ENCODE measurements around the gene NPR2.

The NPR2 gene

DNA sequence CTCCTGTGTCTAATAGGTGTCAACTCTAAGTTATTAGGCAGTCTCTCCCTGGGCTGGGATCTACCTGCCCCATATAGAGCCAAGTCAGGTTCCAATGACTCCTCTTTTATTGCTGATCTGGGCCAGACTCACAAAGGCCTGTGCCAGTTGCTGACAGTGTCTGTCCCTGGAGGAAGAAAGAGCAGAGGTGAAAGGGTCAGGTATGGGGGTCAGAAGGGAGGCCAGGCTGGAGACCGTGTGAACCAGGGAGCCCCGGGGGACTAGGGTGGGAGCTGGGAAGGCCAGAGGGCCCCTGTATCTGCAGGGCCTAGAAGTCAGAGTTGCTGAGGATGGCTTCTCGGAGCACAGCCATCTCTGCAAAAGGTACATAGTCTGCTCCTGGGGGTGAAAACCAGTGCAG is 26.9 kb downstream of the NPR2 start:
- Mint-ChIP-seq H3K4me1 (peaks cover 17% of the 10 kb centered on the region), H3K36me3 (peaks cover 7% of the 10 kb centered on the region), H3K4me3 (no peak overlapping the region), H3K9me3 (peaks cover 3% of the 10 kb centered on the region), H3K27me3 (peaks cover 48% of the 10 kb centered on the region), H3K27ac (no peak overlapping the region)
- no peak for DNase-seq
- CTCF ChIA-PET: no interaction called here

DNA sequence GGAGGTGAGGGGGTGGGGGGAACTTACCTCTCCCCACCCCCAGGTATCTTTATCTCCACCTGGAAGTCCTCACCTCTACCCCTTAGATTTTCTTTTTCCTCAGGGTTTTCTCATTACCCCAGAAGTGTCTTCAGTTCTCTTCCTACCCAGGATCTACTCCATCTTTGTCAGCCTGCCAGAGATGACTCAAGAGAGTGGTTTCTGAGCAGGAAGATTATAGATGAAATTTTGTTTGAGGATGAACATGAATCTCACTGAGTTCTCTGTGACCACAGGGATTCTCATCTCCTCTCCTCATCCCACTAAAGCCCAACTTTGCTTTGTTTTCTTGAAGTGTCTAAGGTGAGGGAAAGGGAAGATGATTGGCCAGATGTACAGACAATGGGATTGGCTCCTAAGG is 28.7 kb downstream of the NPR2 start:
- CTCF ChIA-PET: no interaction called here

DNA sequence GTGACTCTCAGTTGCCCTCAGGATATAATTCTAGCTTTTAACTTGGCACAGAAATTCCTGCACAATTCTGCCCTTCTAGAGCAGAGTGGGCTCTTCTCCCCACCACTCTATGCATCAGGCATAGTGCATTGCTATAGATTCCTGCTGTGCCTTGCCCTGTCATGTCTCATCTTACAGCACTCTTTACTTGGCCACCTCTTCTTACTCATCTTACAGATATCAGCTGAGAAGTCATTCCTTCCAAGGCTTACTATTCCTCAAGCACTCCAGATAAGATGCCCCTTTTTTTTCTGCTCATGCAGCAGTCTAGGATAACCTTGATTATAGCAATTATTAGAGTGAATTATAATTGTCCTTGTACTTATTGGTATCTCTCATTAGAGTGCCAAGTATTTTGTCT is 31.5 kb downstream of the NPR2 start:
- Mint-ChIP-seq H3K9me3 (no peaks in the 10 kb centered on the region), H3K27ac (no peak overlapping the region), H3K36me3 (no peaks in the 10 kb centered on the region), H3K27me3 (peaks cover 47% of the 10 kb centered on the region), H3K4me3 (no peak overlapping the region), H3K4me1 (peaks cover 12% of the 10 kb centered on the region)
- CTCF ChIA-PET: interaction anchor here (0.5 to 7.6 kb wide), 3 partner anchors 35 to 88 kb away, joined by 3 to 97 read pairs (median 3); no protein-coding TSS in a partner anchor
- DNase-seq: no peak

More for the DNA sequence above, 28.7 kb downstream of the NPR2 start:
- peaks cover 3% of the 10 kb centered on the region for H3K9me3 Mint-ChIP-seq
- H3K27me3 Mint-ChIP-seq: peaks cover 48% of the 10 kb centered on the region
- H3K4me3 Mint-ChIP-seq: no peak overlapping the region
- H3K36me3 Mint-ChIP-seq: peaks cover 3% of the 10 kb centered on the region
- DNase-seq: no peak
- H3K27ac Mint-ChIP-seq: no peak overlapping the region
- H3K4me1 Mint-ChIP-seq: peaks cover 6% of the 10 kb centered on the region

DNA sequence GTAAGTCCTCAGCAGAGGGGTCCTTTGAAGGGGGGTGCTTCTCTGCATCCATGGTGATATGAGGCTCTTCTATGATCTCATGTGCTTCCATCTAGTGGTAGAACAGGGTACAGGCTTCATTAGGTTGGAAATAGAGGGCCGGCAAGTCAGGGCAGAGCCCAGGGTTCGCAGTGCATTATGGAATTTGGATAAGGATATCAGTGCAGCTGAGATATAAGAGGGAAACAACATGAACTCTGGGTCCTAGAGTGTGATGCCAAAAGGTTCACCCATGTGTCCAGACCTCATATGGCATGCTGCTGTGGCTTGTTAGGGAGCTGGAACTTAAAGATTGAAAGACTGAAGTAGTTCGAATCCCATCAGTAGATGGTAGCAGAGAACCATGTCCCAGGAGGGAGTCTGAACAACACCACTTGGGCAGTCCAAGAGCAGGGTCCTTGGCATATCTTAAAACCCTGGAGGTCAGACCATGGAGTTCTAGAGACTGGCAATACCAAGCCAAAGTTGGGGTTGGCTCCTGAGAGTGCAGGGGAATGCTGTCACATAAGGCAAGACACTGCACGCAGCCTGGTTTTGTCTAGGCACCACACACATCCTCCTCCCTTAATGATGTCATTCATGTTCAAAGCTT is 34.8 kb downstream of the NPR2 start:
- Mint-ChIP-seq H3K36me3 (no peaks in the 10 kb centered on the region), H3K27me3 (peaks cover 41% of the 10 kb centered on the region), H3K9me3 (no peaks in the 10 kb centered on the region), H3K27ac (no peak overlapping the region), H3K4me1 (peaks cover 30% of the 10 kb centered on the region), H3K4me3 (no peak overlapping the region)
- peak; percentile 49 for DNase-seq
- CTCF ChIA-PET: interaction anchor here (0.7 to 7.6 kb wide), 32 partner anchors 10 to 715 kb away, joined by 3 to 97 read pairs (median 4); partner anchors contain the start of genes CCDC107, GBA2, HINT2 and RGP1

DNA sequence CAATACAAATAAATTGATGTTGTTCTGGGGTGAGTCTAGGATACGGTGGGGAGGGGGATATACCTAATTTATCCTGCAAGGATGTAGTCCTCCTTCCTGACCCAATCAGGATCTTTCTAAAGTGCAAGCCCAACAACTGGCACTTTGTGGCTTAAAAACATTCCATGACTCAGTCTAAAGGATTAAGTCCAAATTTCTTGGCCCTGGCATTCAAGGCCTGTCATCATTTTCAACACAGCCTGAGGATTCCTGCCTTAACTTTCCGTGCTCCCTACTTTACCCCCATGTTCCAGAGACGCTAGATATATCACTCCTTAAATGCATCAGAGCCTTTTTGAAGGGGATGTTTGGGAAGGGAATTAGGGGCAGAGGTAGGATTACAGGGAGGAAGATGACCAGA is 36.1 kb downstream of the NPR2 start:
- Mint-ChIP-seq H3K36me3 (no peaks in the 10 kb centered on the region), H3K4me1 (peaks cover 30% of the 10 kb centered on the region), H3K4me3 (peak overlapping the region; percentile 91), H3K27ac (no peak overlapping the region), H3K27me3 (peaks cover 36% of the 10 kb centered on the region), H3K9me3 (no peaks in the 10 kb centered on the region)
- CTCF ChIA-PET: interaction anchor here (2.0 to 7.6 kb wide), 4 partner anchors 13 to 54 kb away, joined by 9 to 97 read pairs (median 38); partner anchors contain the start of gene HINT2
- DNase-seq: no peak

DNA sequence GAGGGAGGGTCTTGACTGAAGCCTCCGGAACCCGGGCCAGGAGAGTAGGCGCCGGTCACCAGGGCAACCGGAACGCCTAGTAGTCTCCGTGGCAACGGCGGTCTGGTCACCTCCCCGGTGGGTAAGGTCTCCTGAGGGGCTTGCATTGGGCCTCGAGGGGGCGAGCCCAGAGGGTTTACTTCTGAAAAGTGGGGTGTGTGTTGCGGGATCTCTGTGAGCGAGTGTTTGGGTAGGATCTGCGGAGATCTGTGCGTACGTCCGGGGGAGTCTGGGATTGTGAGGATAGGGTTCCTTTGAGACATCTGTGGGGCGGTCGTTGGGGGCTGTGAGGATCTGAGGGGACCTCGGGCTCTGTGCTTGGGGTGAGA is 37.3 kb downstream of the NPR2 start, which contains the start of gene FAM221B:
FAM221B (minus strand) TSS at position 17 of the 368 bp plus-strand sequence. CDS start 2,571 bp downstream, outside the sequence.
- H3K4me1 Mint-ChIP-seq: peaks cover 34% of the 10 kb centered on the region
- H3K27me3 Mint-ChIP-seq: peaks cover 33% of the 10 kb centered on the region
- H3K4me3 Mint-ChIP-seq: peak within 1 kb of the TSS; percentile 91
- no peaks in the 10 kb centered on the region for H3K9me3 Mint-ChIP-seq
- no peaks in the 10 kb centered on the region for H3K36me3 Mint-ChIP-seq
- DNase-seq: no peak
- H3K27ac Mint-ChIP-seq: peak within 1 kb of the TSS; percentile 78
- CTCF ChIA-PET: interaction anchor here (1.3 to 7.6 kb wide), 4 partner anchors 13 to 53 kb away, joined by 3 to 97 read pairs (median 32); no protein-coding TSS in a partner anchor

DNA sequence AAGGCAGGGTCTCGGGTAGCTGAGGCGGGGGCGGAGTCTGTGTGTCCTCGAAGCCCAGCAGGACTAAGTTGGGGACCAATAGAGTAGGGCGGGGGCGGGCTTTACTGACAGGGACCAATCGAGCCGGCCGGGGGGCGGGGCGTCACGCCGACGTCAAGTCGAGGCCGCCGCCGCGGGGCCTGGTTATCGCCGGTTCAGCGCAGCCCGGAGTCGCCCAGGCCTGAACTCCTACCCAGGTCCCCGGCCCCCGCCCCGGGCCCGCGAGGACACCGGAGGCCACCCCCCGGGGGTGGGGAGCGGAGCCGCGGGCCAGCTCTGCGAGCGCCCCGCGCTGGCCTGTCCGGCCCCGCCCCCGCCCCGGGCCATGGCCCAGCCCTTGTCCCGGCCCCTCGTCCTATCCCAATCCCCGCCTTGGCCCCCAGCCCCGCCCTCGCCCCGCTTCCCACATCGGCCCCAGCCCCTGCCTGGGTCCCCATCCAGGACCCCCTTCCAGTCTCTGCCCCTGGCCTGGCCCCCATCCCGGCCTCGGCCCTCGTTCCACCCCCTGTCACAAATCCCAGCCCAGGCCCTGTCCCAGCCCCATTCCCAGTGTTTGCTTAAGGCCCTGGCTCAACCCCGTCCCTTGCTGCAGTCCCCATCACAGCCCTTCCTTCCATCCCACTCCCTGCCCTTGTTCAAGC is 37.8 kb downstream of the NPR2 start, which contains the start of gene TMEM8B:
TMEM8B (plus strand) TSS at position 145 of the 680 bp plus-strand sequence; CDS start at position 365, 220 bp downstream.
- peaks cover 34% of the 10 kb centered on the region for H3K4me1 Mint-ChIP-seq
- H3K36me3 Mint-ChIP-seq: no peaks in the 10 kb centered on the region
- CTCF ChIA-PET: interaction anchor here (1.3 to 5.6 kb wide), 3 partner anchors 13 to 52 kb away, joined by 3 to 61 read pairs (median 3); no protein-coding TSS in a partner anchor
- peak; percentile 97 for DNase-seq
- H3K27me3 Mint-ChIP-seq: peaks cover 33% of the 10 kb centered on the region
- H3K9me3 Mint-ChIP-seq: no peaks in the 10 kb centered on the region
- H3K27ac Mint-ChIP-seq: peak within 1 kb of the TSS; percentile 78
- H3K4me3 Mint-ChIP-seq: peak within 1 kb of the TSS; percentile 91

DNA sequence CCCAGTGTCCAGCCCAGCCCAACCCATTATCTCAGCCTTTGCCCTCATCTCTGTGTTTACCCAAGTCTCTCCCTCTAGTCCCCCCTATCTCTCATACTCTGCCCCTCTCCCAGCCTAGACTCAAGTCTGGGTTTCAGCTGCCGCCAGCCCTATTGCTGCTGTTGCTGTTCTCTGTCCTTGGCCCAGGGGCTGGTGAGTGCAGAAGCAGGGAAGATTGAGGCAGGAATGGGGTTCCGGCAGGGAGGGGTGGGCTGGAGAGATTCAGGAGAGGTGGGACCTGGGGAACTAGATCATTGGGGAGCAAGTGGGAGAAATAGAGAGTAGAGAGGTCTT is 38.3 kb downstream of the NPR2 start:
- no peaks in the 10 kb centered on the region for H3K36me3 Mint-ChIP-seq
- no peaks in the 10 kb centered on the region for H3K9me3 Mint-ChIP-seq
- peak overlapping the region; percentile 73 for H3K27ac Mint-ChIP-seq
- H3K27me3 Mint-ChIP-seq: peaks cover 33% of the 10 kb centered on the region
- H3K4me1 Mint-ChIP-seq: peaks cover 38% of the 10 kb centered on the region
- no peak for DNase-seq
- H3K4me3 Mint-ChIP-seq: peak overlapping the region; percentile 84
- CTCF ChIA-PET: interaction anchor here (1.4 kb wide), 1 partner anchor 39 kb away, joined by 3 read pairs; no protein-coding TSS in a partner anchor

DNA sequence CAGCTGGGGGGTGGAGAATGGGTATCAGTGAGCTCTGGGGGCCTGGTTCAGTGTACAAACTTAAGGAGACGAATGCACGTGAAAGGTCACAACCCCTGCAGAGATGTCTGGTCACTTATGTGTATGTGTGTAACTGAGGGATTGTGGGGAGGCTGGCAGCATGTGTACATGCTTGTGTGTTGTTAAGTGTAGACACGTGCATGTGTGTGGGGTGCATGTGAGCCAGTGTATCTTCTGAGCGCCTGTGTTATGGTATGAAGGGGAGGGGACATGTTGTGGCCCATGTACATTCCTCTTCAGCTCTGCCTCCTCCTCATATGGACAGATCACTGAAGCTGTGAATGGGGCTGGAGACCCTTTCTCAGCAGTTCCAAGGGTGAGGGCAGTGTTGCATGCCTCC is 39.6 kb downstream of the NPR2 start:
- Mint-ChIP-seq H3K4me1 (peaks cover 36% of the 10 kb centered on the region), H3K27ac (no peak overlapping the region), H3K36me3 (no peaks in the 10 kb centered on the region), H3K4me3 (no peak overlapping the region), H3K9me3 (no peaks in the 10 kb centered on the region), H3K27me3 (peaks cover 33% of the 10 kb centered on the region)
- CTCF ChIA-PET: interaction anchor here (2.0 kb wide), 1 partner anchor 41 kb away, joined by 5 read pairs; no protein-coding TSS in a partner anchor
- DNase-seq: no peak

DNA sequence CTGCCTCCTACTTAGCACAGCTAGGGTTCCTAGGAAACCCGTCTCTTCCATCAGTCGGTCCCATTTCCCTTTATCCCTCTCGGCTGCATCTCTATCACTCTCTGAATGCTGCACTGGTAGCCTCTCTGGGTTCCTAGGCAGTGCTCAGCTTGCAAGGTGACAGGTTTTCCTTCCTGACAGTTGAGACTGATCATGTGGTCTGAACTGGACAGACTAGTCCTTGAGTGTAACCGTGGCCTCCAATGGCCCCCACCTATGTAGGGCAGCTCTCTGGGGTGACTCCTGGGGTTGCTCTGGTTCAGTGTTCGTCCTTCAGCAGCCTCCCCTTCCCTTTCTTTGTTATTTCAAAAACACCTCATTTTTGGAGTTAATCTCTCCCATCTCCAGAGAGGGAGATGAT is 41.4 kb downstream of the NPR2 start:
- peaks cover 25% of the 10 kb centered on the region for H3K27me3 Mint-ChIP-seq

DNA sequence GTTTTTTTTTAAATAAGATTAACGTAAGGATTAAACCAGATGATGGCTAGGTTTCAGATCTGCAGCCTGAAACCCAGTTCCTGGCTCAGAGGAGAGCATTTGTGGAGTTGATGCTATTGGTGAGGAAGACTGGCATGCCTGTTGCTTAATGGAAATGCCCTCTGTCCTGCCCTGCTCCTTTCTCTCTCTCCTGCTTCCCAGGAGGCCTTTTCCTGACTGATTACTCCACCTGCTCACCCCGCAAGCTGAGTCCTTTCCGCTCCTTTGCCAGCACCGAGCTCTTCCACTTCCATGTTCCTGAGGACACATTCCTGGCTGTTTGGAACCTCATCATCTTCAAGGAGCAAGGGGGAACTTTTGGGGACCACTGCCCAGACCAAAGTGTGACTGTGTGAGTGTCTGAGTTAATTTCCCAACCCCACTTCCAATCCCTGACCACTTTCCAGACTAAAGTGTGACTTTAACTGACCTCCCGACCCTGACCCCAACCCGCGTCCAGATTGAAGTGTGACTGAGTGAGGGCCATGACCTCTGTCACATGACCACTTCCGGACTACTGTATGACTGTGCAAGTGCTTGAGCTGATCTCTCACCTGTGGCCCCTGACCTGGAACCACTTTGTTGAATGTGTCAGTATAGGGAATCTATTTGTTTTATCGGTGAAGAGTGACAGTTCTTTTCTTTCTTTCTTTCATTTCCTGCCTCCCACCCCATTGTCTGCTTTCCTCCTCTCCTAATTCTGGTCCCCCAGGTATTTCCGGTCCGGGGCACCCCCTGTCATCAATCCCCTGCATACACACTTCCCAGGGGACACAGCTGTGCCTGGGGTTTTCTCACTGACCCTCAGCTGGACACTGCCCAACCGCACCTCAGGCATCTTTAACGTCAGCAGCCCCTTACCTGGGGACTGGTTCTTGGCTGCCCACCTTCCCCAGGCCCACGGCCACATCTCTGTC is 43.1 kb downstream of the NPR2 start:
- no peak overlapping the region for H3K27ac Mint-ChIP-seq

More for the DNA sequence above, 41.4 kb downstream of the NPR2 start:
- Mint-ChIP-seq H3K36me3 (no peaks in the 10 kb centered on the region), H3K9me3 (no peaks in the 10 kb centered on the region), H3K27ac (no peak overlapping the region), H3K4me3 (no peak overlapping the region), H3K4me1 (peaks cover 26% of the 10 kb centered on the region)
- DNase-seq: no peak
- CTCF ChIA-PET: interaction anchor here (1.0 to 3.4 kb wide), 3 partner anchors 12 to 136 kb away, joined by 3 to 16 read pairs (median 5); no protein-coding TSS in a partner anchor

DNA sequence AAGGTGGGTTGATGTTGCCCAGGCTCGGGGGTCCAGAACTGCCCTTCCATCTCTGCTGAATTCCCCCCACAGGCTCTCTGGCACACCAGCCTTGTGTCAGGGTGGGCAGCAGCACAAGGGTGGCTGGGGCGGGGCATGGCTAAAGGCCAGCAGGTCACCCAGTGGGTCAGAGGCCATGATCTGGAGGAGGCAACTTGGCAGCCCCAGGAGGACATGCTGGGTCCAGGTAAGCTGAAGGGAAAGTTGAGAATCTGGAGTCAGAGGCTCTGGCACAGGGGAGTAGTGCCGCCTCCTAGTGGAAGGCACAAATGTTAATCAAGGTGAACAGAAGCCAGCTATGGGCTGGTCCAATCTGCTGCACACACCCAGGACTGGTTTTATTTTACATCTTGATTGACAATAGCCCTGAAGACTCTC is 43.8 kb downstream of the NPR2 start:
- no peaks in the 10 kb centered on the region for H3K36me3 Mint-ChIP-seq
- DNase-seq: peak; percentile 52
- H3K4me3 Mint-ChIP-seq: no peak overlapping the region
- H3K4me1 Mint-ChIP-seq: peaks cover 10% of the 10 kb centered on the region
- peaks cover 19% of the 10 kb centered on the region for H3K27me3 Mint-ChIP-seq
- no peaks in the 10 kb centered on the region for H3K9me3 Mint-ChIP-seq
- CTCF ChIA-PET: interaction anchor here (0.8 to 3.4 kb wide), 13 partner anchors 9 to 225 kb away, joined by 3 to 16 read pairs (median 7); partner anchors contain the start of gene SPAG8
- no peak overlapping the region for H3K27ac Mint-ChIP-seq

More for the DNA sequence above, 43.1 kb downstream of the NPR2 start:
- Mint-ChIP-seq H3K4me3 (no peak overlapping the region), H3K27me3 (peaks cover 22% of the 10 kb centered on the region), H3K36me3 (no peaks in the 10 kb centered on the region), H3K9me3 (no peaks in the 10 kb centered on the region), H3K4me1 (peaks cover 17% of the 10 kb centered on the region)
- CTCF ChIA-PET: interaction anchor here (0.8 to 3.4 kb wide), 12 partner anchors 8 to 97 kb away, joined by 3 to 16 read pairs (median 7); partner anchors contain the start of gene SPAG8
- no peak for DNase-seq

DNA sequence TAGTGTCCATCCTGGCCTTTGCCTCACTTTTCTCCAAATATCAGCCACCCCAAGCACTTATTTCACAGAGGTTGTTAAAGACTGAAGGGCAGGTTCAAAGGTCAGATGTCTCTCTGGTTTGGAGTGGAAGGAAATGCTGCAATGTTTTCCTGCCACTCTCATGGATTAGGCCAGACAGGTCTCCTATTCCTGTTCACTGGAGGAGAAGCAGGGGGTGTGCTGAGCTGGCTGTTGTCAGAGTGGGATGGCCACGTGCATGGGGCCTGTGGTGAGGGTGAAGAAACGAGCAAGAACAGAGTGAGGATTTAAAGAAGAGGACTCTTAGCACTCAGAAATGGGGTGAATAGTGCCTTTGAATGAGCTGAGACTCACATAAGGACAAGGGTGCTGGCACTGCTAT is 44.4 kb downstream of the NPR2 start:
- Mint-ChIP-seq H3K27me3 (peaks cover 18% of the 10 kb centered on the region), H3K27ac (no peak overlapping the region), H3K9me3 (no peaks in the 10 kb centered on the region), H3K36me3 (no peaks in the 10 kb centered on the region), H3K4me3 (no peak overlapping the region), H3K4me1 (peaks cover 8% of the 10 kb centered on the region)
- CTCF ChIA-PET: interaction anchor here (0.8 to 3.4 kb wide), 13 partner anchors 9 to 225 kb away, joined by 3 to 16 read pairs (median 7); partner anchors contain the start of gene SPAG8
- no peak for DNase-seq

All from activated naive CD4-positive, alpha-beta T cell treated with anti-CD3 and anti-CD28 coated beads, Interleukin-2, amount 10 ng/mL, durations not matched to agents 7 days and 5 days (primary cell).